HG03469 (cell line): ENCODE results near the gene RBFOX1.

ENCODE experiments used
- ATAC-seq: cut with Tn5 transposase; IDR thresholded peaks from one replicate; pipeline ENCODE4 v1.9.1; 2021; ENCODE audit warnings: mild to moderate bottlenecking, moderate library complexity, moderate number of reproducible peaks; ENCODE audit not compliant: unreplicated experiment

RBFOX1 gene

GRCh38 chr16:7646821-7647500, 314.3 kb downstream of the RBFOX1 start:
- ATAC-seq: no peak

GRCh38 chr16:7650431-7650830, 317.8 kb downstream of the RBFOX1 start:
- no peak for ATAC-seq

- no peak for ATAC-seq
Observed at GRCh38 chr16:7651803-7652570, 319.3 kb downstream of the RBFOX1 start.

- no peak for ATAC-seq
Observed at GRCh38 chr16:7653746-7654461, 321.3 kb downstream of the RBFOX1 start.

- no peak for ATAC-seq
Observed at GRCh38 chr16:7675628-7676027, 343.0 kb downstream of the RBFOX1 start.

- ATAC-seq: no peak
Observed at GRCh38 chr16:7680296-7680695, 347.7 kb downstream of the RBFOX1 start.

GRCh38 chr16:7688811-7689210, 356.2 kb downstream of the RBFOX1 start:
- ATAC-seq: no peak

- ATAC-seq: no peak
Observed at GRCh38 chr16:7689234-7689633, 356.6 kb downstream of the RBFOX1 start.

- ATAC-seq: no peak
Observed at GRCh38 chr16:7691533-7691932, 358.9 kb downstream of the RBFOX1 start.

GRCh38 chr16:7703672-7704071, 371.0 kb downstream of the RBFOX1 start:
- no peak for ATAC-seq

- ATAC-seq: no peak
Observed at GRCh38 chr16:7705885-7706284, 373.2 kb downstream of the RBFOX1 start.

- ATAC-seq: no peak
Observed at GRCh38 chr16:7709186-7709585, 376.5 kb downstream of the RBFOX1 start.

GRCh38 chr16:7713244-7713643, 380.6 kb downstream of the RBFOX1 start:
- no peak for ATAC-seq

- no peak for ATAC-seq
Observed at GRCh38 chr16:7714775-7715174, 382.1 kb downstream of the RBFOX1 start.

GRCh38 chr16:7716660-7717550, 384.3 kb downstream of the RBFOX1 start:
- no peak for ATAC-seq

- ATAC-seq: no peak
Observed at GRCh38 chr16:7722761-7723160, 390.1 kb downstream of the RBFOX1 start.

- ATAC-seq: no peak
Observed at GRCh38 chr16:7731141-7731540, 398.5 kb downstream of the RBFOX1 start.

GRCh38 chr16:7736138-7736665, 403.6 kb downstream of the RBFOX1 start:
- no peak for ATAC-seq

GRCh38 chr16:7742626-7743025, 410.0 kb downstream of the RBFOX1 start:
- no peak for ATAC-seq

- no peak for ATAC-seq
Observed at GRCh38 chr16:7744546-7745264, 412.1 kb downstream of the RBFOX1 start.
